Inflammatory macrophage (primary cell): ENCODE measurements around the gene SRD5A1.

Source experiments
- DNase-seq, 2 donors: peaks; one replicate each; pipeline ENCODE4 v3.0.0-alpha.2; 2020 to 2022

The SRD5A1 gene

GRCh38 chr5:6604946-6605345 is 28.3 kb upstream of the SRD5A1 start:
- no peak for DNase-seq

- peak; percentile 16 to 30 for DNase-seq
These were observed 26.2 kb upstream of the SRD5A1 start for GRCh38 chr5:6606884-6607558.

GRCh38 chr5:6607559-6607936 is 25.7 kb upstream of the SRD5A1 start:
- no peak for DNase-seq

- no peak for DNase-seq
These were observed 25.2 kb upstream of the SRD5A1 start for GRCh38 chr5:6608016-6608415.

- DNase-seq: no peak
These were observed 21.6 kb upstream of the SRD5A1 start for GRCh38 chr5:6611334-6612256.

GRCh38 chr5:6615034-6615815 is 18.0 kb upstream of the SRD5A1 start:
- no peak for DNase-seq

- no peak for DNase-seq
These were observed 16.6 kb upstream of the SRD5A1 start for GRCh38 chr5:6616632-6617031.

GRCh38 chr5:6623228-6623627 is 10.0 kb upstream of the SRD5A1 start:
- no peak for DNase-seq

- DNase-seq: no peak
These were observed 9.3 kb upstream of the SRD5A1 start for GRCh38 chr5:6623941-6624340.

GRCh38 chr5:6626508-6626907 is 6.7 kb upstream of the SRD5A1 start:
- DNase-seq: no peak

GRCh38 chr5:6631441-6631840 is 1.8 kb upstream of the SRD5A1 start:
- DNase-seq: no peak

GRCh38 chr5:6632324-6632887 is 834 bp upstream of the SRD5A1 start:
- DNase-seq: peak; percentile 28 to 32

GRCh38 chr5:6633469-6634245 is 417 bp downstream of the SRD5A1 start:
- peak in 1 of 2 donors; percentile 58 for DNase-seq

GRCh38 chr5:6634306-6634705 is 1.1 kb downstream of the SRD5A1 start:
- peak; percentile 33 to 60 for DNase-seq

- no peak for DNase-seq
These were observed 1.7 kb downstream of the SRD5A1 start for GRCh38 chr5:6634788-6635430.

- no peak for DNase-seq
These were observed 3.1 kb downstream of the SRD5A1 start for GRCh38 chr5:6636293-6636692.

GRCh38 chr5:6637022-6637421 is 3.8 kb downstream of the SRD5A1 start:
- DNase-seq: no peak

GRCh38 chr5:6637590-6637989 is 4.3 kb downstream of the SRD5A1 start:
- no peak for DNase-seq

GRCh38 chr5:6638236-6638635 is 5.0 kb downstream of the SRD5A1 start:
- DNase-seq: peak; percentile 38 to 51

- no peak for DNase-seq
These were observed 9.4 kb downstream of the SRD5A1 start for GRCh38 chr5:6642655-6643054.

GRCh38 chr5:6644794-6645241 is 11.6 kb downstream of the SRD5A1 start:
- DNase-seq: no peak
